Epithelial cell of prostate (primary cell): Measurements from ENCODE around the gene IL27RA.
"Not testable (repeated sequence)": the region's sequence is repeated elsewhere in the genome, so short reads cannot be mapped to it uniquely, and the experiment has no call there.

Experiments
- DNase-seq: peaks from one replicate; pipeline ENCODE4 v3.0.0-alpha.2; 2011; ENCODE audit warnings: low read depth, low spot score
- H3K27ac ChIP-seq: fragments of 450-650 bp; 2 replicates; pipeline ENCODE4 v1.5.1; 2017; ENCODE audit warnings: mild to moderate bottlenecking

The IL27RA gene

GRCh38 chr19:14026652-14027192 is 4.8 kb upstream of the IL27RA start:
- DNase-seq, H3K27ac ChIP-seq: not testable (repeated sequence)

DNA sequence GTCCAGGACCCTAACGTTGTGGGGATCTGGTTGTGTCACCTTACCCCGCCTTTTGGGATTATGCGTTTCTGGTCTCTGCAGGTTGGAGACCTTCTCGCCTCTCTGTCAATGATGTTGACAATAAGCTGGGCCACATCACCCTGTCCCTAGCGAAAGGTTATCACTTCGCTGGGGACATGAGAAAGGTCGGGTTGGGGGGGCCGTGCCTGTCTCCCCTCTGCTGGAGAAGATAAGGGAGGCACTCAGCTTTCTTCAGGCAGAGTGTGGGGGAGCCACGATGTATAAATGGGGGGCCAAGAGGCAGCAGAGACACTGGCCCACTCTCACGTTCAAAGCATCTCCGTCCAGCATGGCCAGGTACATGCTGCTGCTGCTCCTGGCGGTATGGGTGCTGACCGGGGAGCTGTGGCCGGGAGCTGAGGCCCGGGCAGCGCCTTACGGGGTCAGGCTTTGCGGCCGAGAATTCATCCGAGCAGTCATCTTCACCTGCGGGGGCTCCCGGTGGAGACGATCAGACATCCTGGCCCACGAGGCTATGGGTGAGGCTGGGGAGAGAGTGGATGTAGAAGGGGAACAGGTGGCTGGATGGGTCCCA is 3.6 kb upstream of the IL27RA start, which contains the start of gene RLN3:
RLN3 (plus strand) TSS at position 293 of the 595 bp plus-strand sequence; CDS start at position 350, 57 bp downstream.
- no peak for DNase-seq
- no peak within 1 kb of the TSS for H3K27ac ChIP-seq

GRCh38 chr19:14028901-14029300 is 2.7 kb upstream of the IL27RA start:
- DNase-seq = no peak
- no peak overlapping the region for H3K27ac ChIP-seq

DNA sequence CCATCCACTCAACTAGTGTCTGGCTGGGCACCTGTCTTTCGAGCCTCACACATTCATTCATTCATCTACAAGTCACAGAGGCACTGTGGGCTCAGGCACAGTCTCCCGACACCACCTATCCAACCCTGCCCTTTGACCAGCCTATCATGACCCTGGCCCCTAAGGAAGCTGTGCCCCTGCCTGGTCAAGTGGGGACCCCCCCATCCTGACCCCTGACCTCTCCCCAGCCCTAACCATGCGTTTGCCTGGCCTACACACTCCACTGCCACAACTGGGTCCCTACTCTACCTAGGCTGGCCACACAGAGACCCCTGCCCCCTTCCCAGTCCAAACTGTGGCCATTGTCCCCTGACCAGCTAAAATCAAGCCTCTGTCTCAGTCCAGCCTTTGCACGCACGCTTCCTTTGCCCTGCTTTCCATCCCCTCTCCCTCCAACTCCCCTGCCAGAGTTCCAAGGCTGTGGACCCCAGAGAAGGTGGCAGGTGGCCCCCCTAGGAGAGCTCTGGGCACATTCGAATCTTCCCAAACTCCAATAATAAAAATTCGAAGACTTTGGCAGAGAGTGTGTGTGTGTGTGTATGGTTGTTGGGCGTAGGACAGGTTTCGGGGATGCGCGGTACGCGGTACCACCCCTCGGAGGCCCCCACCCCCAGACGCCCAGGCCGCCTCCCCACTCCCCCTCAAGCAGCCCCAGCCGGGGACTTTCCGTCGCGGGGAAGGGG is 404 bp upstream of the IL27RA start:
- H3K27ac ChIP-seq = no peak overlapping the region
- DNase-seq = no peak

GRCh38 chr19:14033946-14034345 is 2.4 kb downstream of the IL27RA start:
- no peak overlapping the region for H3K27ac ChIP-seq
- DNase-seq = no peak

GRCh38 chr19:14035159-14035558 is 3.6 kb downstream of the IL27RA start:
- not testable (repeated sequence) for DNase-seq, H3K27ac ChIP-seq

DNA sequence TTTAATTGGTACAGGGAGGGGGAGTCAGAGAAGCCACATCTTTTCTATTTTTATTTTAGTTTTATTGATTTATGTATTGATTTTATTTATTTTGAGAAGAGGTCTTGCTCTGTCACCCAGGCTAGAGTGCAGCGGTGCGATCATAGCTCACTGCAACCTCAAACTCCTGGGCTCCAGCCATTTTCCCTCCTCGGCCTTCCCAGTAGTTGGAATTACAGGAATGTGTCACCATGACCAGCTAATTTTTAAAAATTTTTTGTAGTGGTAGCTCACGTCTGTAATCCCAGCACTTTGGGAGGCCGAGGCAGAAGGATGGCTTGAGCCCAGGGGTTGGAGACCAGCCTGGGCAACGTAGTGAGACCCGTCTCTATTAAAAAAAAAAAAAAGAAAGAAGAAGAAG is 4.1 kb downstream of the IL27RA start:
- no peak for DNase-seq
- no peak overlapping the region for H3K27ac ChIP-seq

DNA sequence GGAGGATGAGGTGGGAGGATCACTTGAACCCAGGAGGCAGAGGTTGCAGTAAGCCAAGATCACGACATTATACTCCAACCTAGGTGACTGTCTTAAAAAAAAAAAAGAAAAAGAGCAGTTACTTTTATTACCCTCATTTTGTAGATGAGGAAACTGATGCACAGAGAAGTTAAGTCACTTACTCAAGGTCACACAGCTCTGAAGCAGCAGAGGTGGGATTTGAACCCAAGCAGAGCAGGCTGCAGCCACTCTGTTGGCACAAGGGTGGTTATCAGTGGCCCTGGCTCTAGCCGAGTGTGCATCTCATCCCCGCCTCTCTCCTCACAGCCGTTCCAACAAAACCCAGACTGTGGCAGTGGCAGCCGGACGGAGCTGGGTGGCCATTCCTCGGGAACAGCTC is 7.6 kb downstream of the IL27RA start:
- H3K27ac ChIP-seq = no peak overlapping the region
- no peak for DNase-seq

GRCh38 chr19:14042659-14043608 is 11.4 kb downstream of the IL27RA start:
- DNase-seq, H3K27ac ChIP-seq: not testable (repeated sequence)

DNA sequence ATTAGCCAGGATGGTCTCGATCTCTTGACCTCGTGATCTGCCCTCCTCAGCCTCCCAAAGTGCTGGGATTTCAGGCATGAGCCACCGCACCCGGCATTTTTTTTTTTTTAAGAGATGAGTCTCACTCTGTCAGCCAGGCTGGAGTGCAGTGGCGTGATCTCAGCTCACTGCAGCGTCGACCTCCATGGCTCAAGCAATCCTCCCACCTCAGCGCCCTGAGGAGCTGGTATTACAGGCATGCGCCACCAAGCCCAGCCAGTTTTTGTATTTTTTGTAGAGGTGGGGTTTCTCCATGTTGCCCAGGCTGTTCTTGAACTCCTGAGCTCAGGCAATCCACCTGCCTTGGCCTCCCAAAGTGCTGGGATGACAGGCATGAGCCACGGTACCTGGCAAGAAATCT is 16.3 kb downstream of the IL27RA start:
- H3K27ac ChIP-seq, DNase-seq: not testable (repeated sequence)

GRCh38 chr19:14048443-14049153 is 17.0 kb downstream of the IL27RA start:
- no peak overlapping the region for H3K27ac ChIP-seq
- no peak for DNase-seq

DNA sequence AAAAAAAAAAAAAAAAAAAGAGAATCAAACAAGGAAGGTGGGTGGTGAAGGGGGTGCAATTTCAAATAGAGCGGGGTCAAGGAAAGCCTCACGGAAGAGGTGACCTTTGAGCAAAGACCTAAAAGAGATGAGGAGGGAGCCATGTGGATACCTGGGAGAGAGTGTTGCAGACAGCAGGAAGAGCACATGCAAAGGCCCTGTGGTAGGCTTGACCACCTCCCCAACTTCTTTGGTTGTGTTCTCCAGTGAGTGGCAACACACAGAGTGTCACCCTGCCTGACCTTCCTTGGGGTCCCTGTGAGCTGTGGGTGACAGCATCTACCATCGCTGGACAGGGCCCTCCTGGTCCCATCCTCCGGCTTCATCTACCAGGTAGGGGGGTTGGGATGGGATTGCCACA is 18.9 kb downstream of the IL27RA start:
- H3K27ac ChIP-seq = no peak overlapping the region
- no peak for DNase-seq

- not testable (repeated sequence) for H3K27ac ChIP-seq
Observed at GRCh38 chr19:14050961-14051360, 19.4 kb downstream of the IL27RA start.

GRCh38 chr19:14051980-14052379 is 20.4 kb downstream of the IL27RA start:
- DNase-seq = no peak
- H3K27ac ChIP-seq = no peak overlapping the region

More at GRCh38 chr19:14050961-14051360, 19.4 kb downstream of the IL27RA start:
- DNase-seq = not testable (repeated sequence)

DNA sequence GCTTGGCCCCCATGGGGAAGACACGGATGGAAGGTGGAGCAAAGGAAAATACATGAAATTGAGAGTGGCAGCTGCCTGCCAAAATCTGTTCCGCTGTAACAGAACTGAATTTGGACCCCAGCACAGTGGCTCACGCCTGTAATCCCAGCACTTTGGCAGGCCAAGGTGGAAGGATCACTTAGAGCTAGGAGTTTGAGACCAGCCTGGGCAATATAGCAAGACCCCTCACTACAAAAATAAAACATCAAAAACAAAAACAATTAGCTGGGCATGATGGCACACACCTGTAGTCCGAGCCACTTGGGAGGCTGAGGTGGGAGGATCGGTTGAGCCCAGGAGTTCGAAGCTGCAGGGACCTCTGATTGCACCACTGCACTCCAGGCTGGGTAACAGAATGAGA is 20.9 kb downstream of the IL27RA start:
- DNase-seq = no peak
- no peak overlapping the region for H3K27ac ChIP-seq

GRCh38 chr19:14053032-14053431 is 21.5 kb downstream of the IL27RA start:
- no peak for DNase-seq
- H3K27ac ChIP-seq = no peak overlapping the region

DNA sequence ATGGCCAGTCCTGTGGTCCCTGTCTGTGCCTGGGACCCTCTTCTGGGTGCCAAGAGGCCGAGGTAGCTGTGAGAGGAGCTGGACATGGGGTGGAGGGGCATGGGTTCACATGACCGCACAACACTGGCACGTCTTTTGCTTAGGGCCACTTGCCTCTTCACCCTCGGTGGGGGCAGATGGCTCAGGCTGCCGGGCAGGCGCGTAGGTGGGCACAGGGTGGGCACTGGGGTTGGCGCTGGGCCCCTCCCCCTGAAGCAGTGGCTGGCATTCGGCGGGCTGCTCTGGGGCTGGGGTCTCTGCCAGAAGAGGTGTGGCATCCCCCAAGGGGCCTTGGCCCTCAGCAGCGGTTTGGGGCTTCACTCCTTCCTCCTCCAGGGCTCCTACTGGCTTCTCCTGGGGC is 21.9 kb downstream of the IL27RA start:
- H3K27ac ChIP-seq = no peak overlapping the region
- no peak for DNase-seq

- no peak overlapping the region for H3K27ac ChIP-seq
- DNase-seq = no peak
Observed at GRCh38 chr19:14054099-14054498, 22.5 kb downstream of the IL27RA start.

GRCh38 chr19:14054721-14055120 is 23.2 kb downstream of the IL27RA start:
- H3K27ac ChIP-seq = no peak overlapping the region
- no peak for DNase-seq

DNA sequence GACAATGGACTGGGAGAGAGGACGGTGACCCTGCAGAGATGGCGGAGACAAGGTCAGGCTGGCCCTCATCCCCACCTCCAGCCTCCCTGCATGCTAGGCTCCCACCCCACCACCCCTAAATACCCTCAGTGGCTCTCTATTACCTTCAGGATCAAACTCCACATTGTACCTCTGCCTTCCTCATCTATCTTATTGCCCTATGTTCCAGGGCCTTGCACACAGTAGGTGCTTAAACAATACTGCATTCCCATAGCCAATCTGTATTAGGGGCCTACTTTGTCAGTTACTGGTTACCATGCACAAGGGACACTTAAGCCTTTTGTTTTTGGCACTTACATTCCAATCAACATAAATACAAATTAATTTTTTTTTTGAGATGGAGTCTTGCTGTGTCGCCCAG is 23.8 kb downstream of the IL27RA start:
- H3K27ac ChIP-seq = no peak overlapping the region
- DNase-seq = no peak
